HCT116 (cell line): Measurements from ENCODE around the gene DOCK4. TPM values are rescaled to one million over a fixed set of nuclear protein-coding genes. Genes with fewer than 3 reads are reported as not detected.

Experiments used
- ATAC-seq: fragments of 200-7000 bp; cut with Tn5 transposase; 2 replicates; pipeline ENCODE4 v1.9.1; 2020; ENCODE audit warnings: mild to moderate bottlenecking, moderate library complexity
- BruUV-seq: library from RNA; stranded (reverse); fragments of 400-500 nt; replicated peaks from 2 replicates; lab custom pipeline; 2021; lab: Mats Ljungman, UMichigan
- CTCF ChIA-PET: fragments of 300-600 bp; sonication (Branson Sonifier 250); formaldehyde crosslinking; loops from one replicate; lab custom pipeline; 2021; ENCODE audit warnings: antibody characterized with exemption; lab: Charles Lee
- POLR2A ChIA-PET: fragments of 300-600, 350-600 bp; sonication (Branson Sonifier 250); formaldehyde crosslinking; loops from one replicate; lab custom pipeline; 2021; ENCODE audit warnings: antibody characterized with exemption; lab: Charles Lee
- RAD21 ChIA-PET, 2 experiments: fragments of 300-600 bp; sonication (Branson Sonifier 250); formaldehyde crosslinking; loops; one replicate each; lab custom pipeline; 2023; ENCODE audit warnings: low total read pairs in 2 of 2; ENCODE audit not compliant: uncharacterized antibody in 2 of 2, unreplicated experiment in 2 of 2, low non-redundant PET in 1 of 2; lab: Charles Lee
- DNase-seq: peaks from one replicate; pipeline ENCODE4 v3.0.0-alpha.2; 2010; ENCODE audit warnings: low read depth, low spot score
- H2AFZ ChIP-seq: fragments of 200-600 bp; shearing (Covaris generic), sonication (generic); 2 replicates; pipeline ENCODE4 v1.6.1; 2017; ENCODE audit warnings: low read depth, mixed run types, mixed read lengths, antibody characterized with exemption, low read length; ENCODE audit not compliant: poor library complexity, severe bottlenecking
- H3K27ac ChIP-seq: 2 replicates; pipeline ENCODE4 v1.5.1; 2012; ENCODE audit warnings: low read depth, low read length
- H3K27me3 ChIP-seq: fragments of 200-600 bp; sonication (generic); 2 replicates; pipeline ENCODE4 v1.6.1; 2016; ENCODE audit warnings: mixed run types, low read length, mixed read lengths; ENCODE audit not compliant: insufficient read depth
- H3K36me3 ChIP-seq, 2 experiments: fragments of 200-500 bp in 1 of 2; fragments of 200-600 bp in 1 of 2; sonication (Bioruptor generic) in 1 of 2; sonication (generic) in 1 of 2; 2 replicates each; pipeline versions ENCODE4 v1.5.1 to v1.6.1; 2014 to 2016; ENCODE audit warnings: low read length in 2 of 2, inconsistent platforms in 1 of 2, mixed read lengths in 1 of 2, mixed run types in 1 of 2; ENCODE audit not compliant: insufficient read depth in 2 of 2, control insufficient read depth in 1 of 2
- H3K4me1 ChIP-seq, 2 experiments: fragments of 200-600 bp in 1 of 2; sonication (generic) in 1 of 2; 2 replicates each; pipeline versions ENCODE4 v1.5.1 to v1.6.1; 2012 to 2017; ENCODE audit warnings: low read length in 2 of 2, inconsistent platforms in 1 of 2, mild to moderate bottlenecking in 1 of 2, mixed read lengths in 1 of 2, mixed run types in 1 of 2, moderate library complexity in 1 of 2; ENCODE audit not compliant: insufficient read depth in 2 of 2, control insufficient read depth in 1 of 2
- H3K4me2 ChIP-seq: fragments of 200-600 bp; sonication (generic); 2 replicates; pipeline ENCODE4 v1.6.1; 2017; ENCODE audit warnings: mixed run types, low read length, mixed read lengths
- H3K4me3 ChIP-seq, 2 experiments: fragments of 200-600 bp in 1 of 2; sonication (generic) in 1 of 2; replicated peaks in 1 of 2; 2 replicates each; pipeline ENCODE4 v1.5.1; 2011 to 2016; ENCODE audit warnings: low read length in 2 of 2, control low read depth in 1 of 2, low read depth in 1 of 2, mild to moderate bottlenecking in 1 of 2, mixed read lengths in 1 of 2, mixed run types in 1 of 2
- H3K79me2 ChIP-seq: fragments of 200-600 bp; sonication (generic); 2 replicates; pipeline ENCODE4 v1.6.1; 2017; ENCODE audit warnings: mild to moderate bottlenecking, mixed run types, low read length, moderate library complexity, mixed read lengths; ENCODE audit not compliant: insufficient read depth
- H3K9ac ChIP-seq: fragments of 200-600 bp; sonication (generic); 2 replicates; pipeline ENCODE4 v1.6.1; 2016; ENCODE audit warnings: low read length, mixed read lengths
- H3K9me2 ChIP-seq: fragments of 200-600 bp; sonication (generic), shearing (Covaris generic); 2 replicates; pipeline ENCODE4 v1.6.1; 2017; ENCODE audit warnings: mixed run types, mild to moderate bottlenecking, moderate library complexity; ENCODE audit not compliant: insufficient read depth
- H3K9me3 ChIP-seq, 2 experiments: fragments of 200-500 bp in 1 of 2; fragments of 200-600 bp in 1 of 2; sonication (Bioruptor generic) in 1 of 2; sonication (generic) in 1 of 2; 2 replicates each; pipeline ENCODE4 v1.6.1; 2014 to 2017; ENCODE audit warnings: low read length in 2 of 2, mixed read lengths in 2 of 2, inconsistent platforms in 1 of 2, low read depth in 1 of 2, mild to moderate bottlenecking in 1 of 2, mixed run types in 1 of 2, moderate library complexity in 1 of 2; ENCODE audit not compliant: control insufficient read depth in 1 of 2, insufficient read depth in 1 of 2
- H4K20me1 ChIP-seq: fragments of 200-600 bp; sonication (generic), shearing (Covaris generic); 2 replicates; pipeline ENCODE4 v1.6.1; 2017; ENCODE audit warnings: mixed run types, mild to moderate bottlenecking, moderate library complexity; ENCODE audit not compliant: insufficient read depth
- ELF1 ChIP-seq: IDR thresholded peaks from 2 replicates; pipeline ENCODE4 v1.6.1; 2012; ENCODE audit warnings: low read depth, borderline replicate concordance
- EZH2phosphoT487 ChIP-seq: fragments of 200-600 bp; IDR thresholded peaks from 2 replicates; pipeline ENCODE4 v1.6.1; 2018; ENCODE audit warnings: antibody characterized with exemption, borderline replicate concordance
- FOSL1 ChIP-seq: IDR thresholded peaks from 2 replicates; pipeline ENCODE4 v1.6.1; 2012; ENCODE audit warnings: low read depth
- MAX ChIP-seq: IDR thresholded peaks from 2 replicates; pipeline ENCODE4 v1.6.1; 2012
- REST ChIP-seq: IDR thresholded peaks from 2 replicates; pipeline ENCODE4 v1.6.1; 2012; ENCODE audit warnings: low read depth
- SP1 ChIP-seq: IDR thresholded peaks from 2 replicates; pipeline ENCODE4 v1.6.1; 2012; ENCODE audit warnings: low read depth
- SRF ChIP-seq: IDR thresholded peaks from 2 replicates; pipeline ENCODE4 v1.6.1; 2012; ENCODE audit warnings: low read depth
- TCF7L2 ChIP-seq: IDR thresholded peaks from 2 replicates; pipeline ENCODE4 v1.7.0; 2011; ENCODE audit warnings: borderline replicate concordance, inconsistent platforms; ENCODE audit not compliant: insufficient read depth, insufficient read length; ENCODE audit errors: extremely low read depth
- YY1 ChIP-seq: IDR thresholded peaks from 2 replicates; pipeline ENCODE4 v1.6.1; 2011; ENCODE audit warnings: low read length, low read depth, moderate library complexity, mild to moderate bottlenecking; ENCODE audit not compliant: insufficient replicate concordance; ENCODE audit errors: extremely low read depth
- ZBTB33 ChIP-seq: IDR thresholded peaks from 2 replicates; pipeline ENCODE4 v1.6.1; 2011; ENCODE audit warnings: mild to moderate bottlenecking, low read length, moderate library complexity; ENCODE audit not compliant: insufficient replicate concordance; ENCODE audit errors: extremely low read depth
- intact Hi-C: fragments of 100-400 bp; cut with micrococcal nuclease; formaldehyde crosslinking; loops from 2 replicates; pipeline ENCODE4 v1.10.0; 2022
- total RNA-seq: library from RNA; stranded (reverse); gene quantifications from one replicate; pipeline ENCODE4 v1.2.1, GENCODE V29; 2021; ENCODE audit not compliant: unreplicated experiment

The DOCK4 gene
- total RNA-seq, 1 experiment from 2014 or later = 2.2 TPM

- Histone ChIP-seq H3K4me2 (no peak overlapping the region), H3K9me3 (no peaks in the 10 kb centered on the region), H3K79me2 (no peaks in the 10 kb centered on the region), H3K27me3 (no peaks in the 10 kb centered on the region), H3K36me3 (no peaks in the 10 kb centered on the region), H2AFZ (no peak overlapping the region), H3K27ac (no peak overlapping the region), H3K4me1 (no peaks in the 10 kb centered on the region), H3K4me3 (no peak overlapping the region), H3K9me2 (no peaks in the 10 kb centered on the region), H4K20me1 (no peaks in the 10 kb centered on the region), H3K9ac (no peak overlapping the region)
- intact Hi-C loops = no loop called here
- BruUV-seq = no TSS peak
- no peak for TF ChIP-seq YY1
- TF ChIP-seq SP1 = no peak
- TF ChIP-seq ZBTB33 = no peak
- TF ChIP-seq TCF7L2 = no peak
- TF ChIP-seq FOSL1 = no peak
- TF ChIP-seq EZH2phosphoT487 = no peak
- TF ChIP-seq ELF1 = no peak
- TF ChIP-seq REST = no peak
- no peak for TF ChIP-seq SRF
- TF ChIP-seq MAX = no peak
- POLR2A ChIA-PET = no interaction called here
- RAD21 ChIA-PET = no interaction called here
- ATAC-seq (no peak), DNase-seq (no peak)
- CTCF ChIA-PET = no interaction called here
Measured at GRCh38 chr7:112190120-112190519, 16.1 kb downstream of the DOCK4 start.
